Measurements from ENCODE around the gene PNMA8A. TPM values are rescaled to one million over a fixed set of nuclear protein-coding genes. Genes with fewer than 3 reads are reported as not detected.

Gene PNMA8A
- total and polyA plus RNA-seq, 2 donors (not counting 1 experiment from before 2014, with no cell fraction given), result 0.45 to 8.9 TPM

GRCh38 chr19:46426506-46427162 is 44.7 kb downstream of the PNMA8A start:
- H3K4me2 ChIP-seq (ENCODE audit: extremely low read depth, insufficient read depth, low read length), result peak overlapping the region; percentile 98
- H3K36me3 ChIP-seq (ENCODE audit: control insufficient read depth, insufficient read depth, low read length), result no peaks in the 10 kb centered on the region
- H3K4me1 ChIP-seq (ENCODE audit: control insufficient read depth, extremely low read depth, insufficient read depth, low read length), result peaks cover 3% of the 10 kb centered on the region
- TF ChIP-seq EZH2 (IDR thresholded peaks at IDR 0.05; ENCODE audit: low read length, missing control alignments), result no peak
- no peak for TF ChIP-seq CTCF (conservative IDR thresholded peaks at IDR 0.05 in 1 of 2, IDR thresholded peaks at IDR 0.05 in 1 of 2; ENCODE audit: low read depth in 1 of 2, low read length in 2 of 2)
- no peaks in the 10 kb centered on the region for H4K20me1 ChIP-seq (ENCODE audit: control insufficient read depth, extremely low read depth, insufficient read depth, low read length)
- H3K27ac ChIP-seq (ENCODE audit: insufficient read depth, low read length), result no peak overlapping the region
- no peaks in the 10 kb centered on the region for H3K79me2 ChIP-seq (ENCODE audit: control insufficient read depth, insufficient read depth, low read length)
- DNase-seq (ENCODE audit: low read depth in 2 of 2), result peak; percentile 68 to 84
- H3K27me3 ChIP-seq (ENCODE audit: control insufficient read depth, insufficient read depth, low read length), result no peaks in the 10 kb centered on the region
- H3K9ac ChIP-seq (ENCODE audit: insufficient read depth, low read length), result peak overlapping the region; percentile 55
- peak overlapping the region; percentile 95 for H2AFZ ChIP-seq (ENCODE audit: low read length)
- no peaks in the 10 kb centered on the region for H3K9me3 ChIP-seq (ENCODE audit: control insufficient read depth, insufficient read depth, low read depth, low read length)
- peak overlapping the region; percentile 59 to 66 (median 60) for H3K4me3 ChIP-seq (replicated peaks in 1 of 4; ENCODE audit: control extremely low read depth in 1 of 4, insufficient read depth in 1 of 4, low read depth in 3 of 4, low read length in 4 of 4)

- peak; percentile 43 to 47 for DNase-seq (ENCODE audit: low read depth in 2 of 2)
- Histone ChIP-seq H3K27me3 (ENCODE audit: control insufficient read depth, insufficient read depth, low read length) (no peaks in the 10 kb centered on the region), H3K79me2 (ENCODE audit: control insufficient read depth, insufficient read depth, low read length) (no peaks in the 10 kb centered on the region), H2AFZ (ENCODE audit: low read length) (peak overlapping the region; percentile 95), H3K27ac (ENCODE audit: insufficient read depth, low read length) (no peak overlapping the region), H3K9me3 (ENCODE audit: control insufficient read depth, insufficient read depth, low read depth, low read length) (no peaks in the 10 kb centered on the region), H3K4me1 (ENCODE audit: control insufficient read depth, extremely low read depth, insufficient read depth, low read length) (peaks cover 3% of the 10 kb centered on the region), H3K9ac (ENCODE audit: insufficient read depth, low read length) (no peak overlapping the region), H3K4me3 (replicated peaks in 1 of 4; ENCODE audit: control extremely low read depth in 1 of 4, insufficient read depth in 1 of 4, low read depth in 3 of 4, low read length in 4 of 4) (peak overlapping the region; percentile 59 to 66 (median 60)), H3K36me3 (ENCODE audit: control insufficient read depth, insufficient read depth, low read length) (no peaks in the 10 kb centered on the region), H3K4me2 (ENCODE audit: extremely low read depth, insufficient read depth, low read length) (peak overlapping the region; percentile 98), H4K20me1 (ENCODE audit: control insufficient read depth, extremely low read depth, insufficient read depth, low read length) (no peaks in the 10 kb centered on the region)
- TF ChIP-seq EZH2 (IDR thresholded peaks at IDR 0.05; ENCODE audit: low read length, missing control alignments), result no peak
- TF ChIP-seq CTCF (conservative IDR thresholded peaks at IDR 0.05 in 1 of 2, IDR thresholded peaks at IDR 0.05 in 1 of 2; ENCODE audit: low read depth in 1 of 2, low read length in 2 of 2), result no peak
These were observed 45.3 kb downstream of the PNMA8A start for GRCh38 chr19:46426035-46426505.

GRCh38 chr19:46423188-46423587 is 48.2 kb downstream of the PNMA8A start:
- Histone ChIP-seq H2AFZ (ENCODE audit: low read length) (no peak overlapping the region), H3K27ac (ENCODE audit: insufficient read depth, low read length) (no peak overlapping the region), H3K79me2 (ENCODE audit: control insufficient read depth, insufficient read depth, low read length) (no peaks in the 10 kb centered on the region), H3K36me3 (ENCODE audit: control insufficient read depth, insufficient read depth, low read length) (no peaks in the 10 kb centered on the region), H3K27me3 (ENCODE audit: control insufficient read depth, insufficient read depth, low read length) (no peaks in the 10 kb centered on the region), H3K9ac (ENCODE audit: insufficient read depth, low read length) (no peak overlapping the region), H3K4me1 (ENCODE audit: control insufficient read depth, extremely low read depth, insufficient read depth, low read length) (peaks cover 3% of the 10 kb centered on the region), H3K4me3 (replicated peaks in 1 of 4; ENCODE audit: control extremely low read depth in 1 of 4, insufficient read depth in 1 of 4, low read depth in 3 of 4, low read length in 4 of 4) (no peak overlapping the region), H4K20me1 (ENCODE audit: control insufficient read depth, extremely low read depth, insufficient read depth, low read length) (no peaks in the 10 kb centered on the region), H3K9me3 (ENCODE audit: control insufficient read depth, insufficient read depth, low read depth, low read length) (no peaks in the 10 kb centered on the region), H3K4me2 (ENCODE audit: extremely low read depth, insufficient read depth, low read length) (no peak overlapping the region)
- no peak for TF ChIP-seq CTCF (conservative IDR thresholded peaks at IDR 0.05 in 1 of 2, IDR thresholded peaks at IDR 0.05 in 1 of 2; ENCODE audit: low read depth in 1 of 2, low read length in 2 of 2)
- no peak for TF ChIP-seq EZH2 (IDR thresholded peaks at IDR 0.05; ENCODE audit: low read length, missing control alignments)
- no peak for DNase-seq (ENCODE audit: low read depth in 2 of 2)

Data from fibroblast of lung (primary cell).